GM12891 (cell line): Measurements from ENCODE around the gene L3MBTL2.

Experiments
- POLR2A ChIP-seq: IDR thresholded peaks from 2 replicates; pipeline ENCODE4 v1.6.1; 2011; ENCODE audit warnings: low read depth, low read length, control low read depth
- POLR2AphosphoS5 ChIP-seq: IDR thresholded peaks from 2 replicates; pipeline ENCODE4 v1.6.1; 2011; ENCODE audit warnings: low read depth, low read length, control low read depth

DNA sequence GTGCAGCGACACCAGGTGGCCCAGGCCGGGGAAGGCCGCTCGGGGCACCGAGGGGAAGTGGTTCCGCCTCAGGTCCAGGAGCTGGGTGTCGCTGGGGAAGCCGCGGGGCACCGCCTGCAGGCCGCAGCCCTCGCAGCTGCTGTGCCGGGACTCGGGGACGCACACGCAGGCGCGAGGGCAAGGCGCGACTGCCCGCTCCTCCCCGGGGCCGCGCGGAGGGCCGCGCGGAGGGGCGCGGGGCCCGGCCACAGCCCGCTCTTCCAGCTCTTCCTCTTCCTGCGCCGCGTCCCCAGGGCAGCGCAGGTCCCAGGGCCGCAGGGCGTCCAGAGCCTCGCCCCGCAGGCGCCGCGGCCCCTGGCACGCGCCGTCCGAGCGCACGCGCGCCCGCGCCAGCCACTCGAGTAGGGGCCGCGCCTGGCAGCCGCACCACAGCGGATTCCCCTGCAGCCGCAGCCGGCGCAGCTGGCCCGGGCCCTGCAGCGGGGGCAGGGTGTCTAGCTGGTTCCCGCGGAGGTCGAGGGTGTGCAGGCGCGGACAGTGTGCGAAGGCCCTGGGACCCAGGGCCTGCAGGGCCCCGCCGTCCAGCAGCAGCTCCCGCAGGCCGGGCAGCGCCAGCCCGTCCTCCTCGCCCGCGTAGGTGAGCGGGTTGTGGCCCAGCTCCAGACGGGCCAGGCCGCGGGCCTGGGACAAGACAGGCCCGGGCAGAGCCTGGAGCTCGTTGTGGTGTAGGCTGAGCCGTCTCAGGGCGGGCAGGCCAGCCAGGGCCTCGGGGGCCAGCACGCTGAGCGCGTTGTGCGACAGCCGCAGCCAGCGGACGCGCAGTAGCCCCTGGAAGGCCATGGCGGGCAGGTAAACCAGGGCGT, 32.8 kb downstream of the L3MBTL2 start:
- no peak for TF ChIP-seq POLR2A
- no peak for TF ChIP-seq POLR2AphosphoS5
